Mammary epithelial cell (primary cell): ENCODE measurements around the gene LUC7L2.

Experiments
- EZH2 ChIP-seq: IDR thresholded peaks from 2 replicates; pipeline ENCODE4 v1.6.1; 2012; ENCODE audit warnings: low read length, inconsistent platforms, borderline replicate concordance
- TF ChIP-seq, protein P1 (sequence below), 2 donors: IDR thresholded peaks in 1 of 2; conservative IDR thresholded peaks in 1 of 2; 2 replicates each; pipeline ENCODE4 v1.5.1; 2011 to 2012; ENCODE audit warnings: inconsistent platforms in 2 of 2, low read length in 2 of 2, mild to moderate bottlenecking in 2 of 2, control low read depth in 1 of 2, low read depth in 1 of 2; ENCODE audit not compliant: insufficient read depth in 1 of 2; ENCODE audit errors: extremely low read depth in 1 of 2

GRCh38 chr7:139416405-139416804 lies 56.7 kb downstream of the LUC7L2 start:
- TF ChIP-seq, protein P1, sequence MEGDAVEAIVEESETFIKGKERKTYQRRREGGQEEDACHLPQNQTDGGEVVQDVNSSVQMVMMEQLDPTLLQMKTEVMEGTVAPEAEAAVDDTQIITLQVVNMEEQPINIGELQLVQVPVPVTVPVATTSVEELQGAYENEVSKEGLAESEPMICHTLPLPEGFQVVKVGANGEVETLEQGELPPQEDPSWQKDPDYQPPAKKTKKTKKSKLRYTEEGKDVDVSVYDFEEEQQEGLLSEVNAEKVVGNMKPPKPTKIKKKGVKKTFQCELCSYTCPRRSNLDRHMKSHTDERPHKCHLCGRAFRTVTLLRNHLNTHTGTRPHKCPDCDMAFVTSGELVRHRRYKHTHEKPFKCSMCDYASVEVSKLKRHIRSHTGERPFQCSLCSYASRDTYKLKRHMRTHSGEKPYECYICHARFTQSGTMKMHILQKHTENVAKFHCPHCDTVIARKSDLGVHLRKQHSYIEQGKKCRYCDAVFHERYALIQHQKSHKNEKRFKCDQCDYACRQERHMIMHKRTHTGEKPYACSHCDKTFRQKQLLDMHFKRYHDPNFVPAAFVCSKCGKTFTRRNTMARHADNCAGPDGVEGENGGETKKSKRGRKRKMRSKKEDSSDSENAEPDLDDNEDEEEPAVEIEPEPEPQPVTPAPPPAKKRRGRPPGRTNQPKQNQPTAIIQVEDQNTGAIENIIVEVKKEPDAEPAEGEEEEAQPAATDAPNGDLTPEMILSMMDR (conservative IDR thresholded peaks at IDR 0.05 in 1 of 2, IDR thresholded peaks at IDR 0.05 in 1 of 2; ENCODE audit: extremely low read depth in 1 of 2, insufficient read depth in 1 of 2, low read depth in 1 of 2, low read length in 2 of 2): no peak
- no peak for TF ChIP-seq EZH2
